Right cardiac atrium (tissue), 5 donors: Measurements from ENCODE around the gene DDI2. TPM values are rescaled to one million over a fixed set of nuclear protein-coding genes. Genes with fewer than 3 reads are reported as not detected.

ENCODE experiments used
- ATAC-seq, 2 donors: fragments of 200-7000 bp; cut with Tn5 transposase; one replicate each; pipeline versions ENCODE4 v1.8.0 to v1.9.1; 2020; ENCODE audit warnings: moderate library complexity in 2 of 2, mild to moderate bottlenecking in 1 of 2
- DNase-seq, 3 donors: peaks; one replicate each; pipeline ENCODE4 v3.0.0-alpha.2; 2020
- H3K27ac ChIP-seq: one replicate; pipeline ENCODE4 v1.5.1; 2013; ENCODE audit warnings: mild to moderate bottlenecking, low read length, control low read depth, moderate library complexity
- H3K27me3 ChIP-seq: one replicate; pipeline ENCODE4 v1.6.1; 2013; ENCODE audit not compliant: control insufficient read depth, insufficient read depth
- H3K4me1 ChIP-seq: one replicate; pipeline ENCODE4 v1.6.1; 2013; ENCODE audit warnings: low read length; ENCODE audit not compliant: control insufficient read depth, insufficient read depth
- H3K4me3 ChIP-seq: one replicate; pipeline ENCODE4 v1.5.1; 2013; ENCODE audit warnings: low read length, control low read depth
- H3K9me3 ChIP-seq: one replicate; pipeline ENCODE4 v1.6.1; 2013; ENCODE audit warnings: low read length; ENCODE audit not compliant: control insufficient read depth
- WGBS: extraction: QIAGEN DNeasy Blood & Tissue Kit; methylation state at CpG from one replicate; pipeline ENCODE4 v1.1.7; 2013; 5-methylcytosine and 5-hydroxymethylcytosine counted together
- intact Hi-C, 4 donors: fragments of 100-400 bp; cut with DNase I; formaldehyde crosslinking; loops; one replicate each; pipeline versions ENCODE4 v1.11.0 to v1.14.0; 2022 to 2023
- polyA plus RNA-seq: library from polyadenylated mRNA; stranded (reverse); fragments of 200-250 nt; gene quantifications from one replicate; pipeline ENCODE4 v1.2.3, GENCODE V29; 2013
- total RNA-seq, 4 donors: library from RNA; stranded (reverse); fragmentation: NEBNext Ultra II Directional; extraction: Animal tissue kit (Norgen Biotek cat#: 25700); gene quantifications; one replicate each; pipeline ENCODE4 v1.2.1, GENCODE V29; 2021
- donor health status: healthy with polysubstance abuse.
- donor health status: DM: no; HTN: yes; CAD: no.
- donor health status: DM: no; HTN: no; CAD: no.
- donor health status: DM: no; HTN: yes; CAD: no; lungs with severe emphysema.
- donor health status: DM: yes; HTN: yes; CAD: no.

DDI2 gene
- total and polyA plus RNA-seq, 5 donors: 9.8 to 27.0 (median 24.0) TPM

DNA sequence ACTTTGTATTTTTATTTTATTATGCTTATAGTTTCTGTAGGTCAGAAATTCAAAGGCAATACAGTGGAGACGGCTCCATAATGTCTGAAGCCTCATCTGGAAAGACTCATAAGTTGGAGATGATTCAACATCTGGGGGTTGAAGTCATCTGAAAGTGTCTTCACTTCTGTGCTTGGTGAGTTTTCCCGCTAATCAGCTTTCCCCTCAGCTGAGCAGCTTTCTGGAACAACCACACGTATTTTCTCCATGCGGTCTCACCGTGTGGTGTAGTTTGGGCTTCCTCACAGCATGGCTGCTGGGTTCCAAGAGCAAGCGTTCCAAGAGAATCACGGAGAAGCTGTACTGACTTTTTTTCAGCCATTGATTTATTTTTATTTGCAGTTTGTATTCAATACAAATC lies 7.6 kb upstream of the DDI2 start:
- ATAC-seq (no peak), DNase-seq (no peak)
- Histone ChIP-seq H3K27me3 (no peaks in the 10 kb centered on the region), H3K4me3 (no peak overlapping the region), H3K9me3 (no peaks in the 10 kb centered on the region), H3K4me1 (no peaks in the 10 kb centered on the region), H3K27ac (no peak overlapping the region)
- WGBS: 82% methylated on average over 7 of the region's 7 CpGs
- intact Hi-C loops: loop anchor here in 1 of 4 donors (10.0 kb wide), 1 partner anchor 125 kb away; the partner anchor contains the start of gene SLC25A34

DNA sequence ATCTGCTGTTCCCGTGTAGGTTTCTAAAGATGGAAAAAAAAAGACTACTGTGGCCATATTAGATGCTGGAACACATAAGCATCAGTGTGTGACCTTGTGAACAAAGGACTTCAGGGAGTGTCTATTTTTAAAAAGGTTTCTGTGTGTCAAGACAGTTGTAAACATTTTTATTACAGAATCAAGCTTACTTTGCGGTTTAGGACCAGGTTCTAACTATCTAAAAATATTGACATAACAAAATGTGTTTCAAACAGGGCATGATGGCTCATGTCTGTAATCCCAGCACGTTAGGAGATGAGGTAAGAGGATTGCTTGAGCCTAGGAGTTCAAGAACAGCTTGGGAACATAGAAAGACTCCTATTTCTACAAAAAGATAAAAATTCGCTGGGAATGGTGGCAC lies 7.1 kb upstream of the DDI2 start:
- ATAC-seq (no peak), DNase-seq (no peak)
- Histone ChIP-seq H3K4me1 (no peaks in the 10 kb centered on the region), H3K27ac (no peak overlapping the region), H3K9me3 (no peaks in the 10 kb centered on the region), H3K27me3 (no peaks in the 10 kb centered on the region), H3K4me3 (no peak overlapping the region)
- intact Hi-C loops: no loop called here
- WGBS: 66% methylated on average over 4 of the region's 4 CpGs

DNA sequence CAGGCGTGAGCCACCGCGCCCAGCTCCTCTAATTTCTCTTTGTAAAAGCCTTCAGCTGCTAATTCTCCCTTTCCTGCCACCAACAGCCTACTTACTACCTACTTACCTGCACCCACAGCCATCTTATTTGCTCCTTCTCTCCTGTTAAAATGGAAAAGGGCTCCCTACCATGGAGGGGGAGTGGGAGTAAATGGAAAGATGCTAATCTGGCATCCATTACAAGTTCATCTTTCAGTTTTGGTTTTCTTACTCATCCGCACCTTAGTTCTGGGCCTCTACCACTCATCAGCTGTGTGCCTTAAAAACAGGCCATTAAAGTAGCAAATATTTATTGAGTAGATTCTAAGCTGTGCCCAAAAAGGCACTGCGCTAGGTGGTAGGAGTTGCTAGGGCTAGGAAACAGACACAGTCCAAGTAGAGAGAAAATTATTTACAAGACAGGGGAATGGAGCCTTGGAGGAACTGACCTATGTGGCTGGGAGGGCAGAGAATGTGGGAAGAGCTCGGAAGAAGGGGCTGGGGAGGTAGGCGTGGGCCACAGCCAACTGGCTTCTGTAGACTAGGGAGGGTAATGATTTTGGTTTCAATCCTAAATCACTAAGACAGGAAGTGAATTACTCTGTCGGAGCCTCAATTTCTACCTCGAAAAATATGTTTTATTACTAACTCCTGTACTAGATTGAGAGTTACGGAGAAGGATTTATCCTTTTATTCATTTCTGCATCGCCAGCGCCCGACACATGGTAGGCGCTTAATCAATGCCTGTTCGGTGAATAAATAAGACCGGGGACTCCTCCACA lies 685 bp upstream of the DDI2 start:
- DNase-seq: peak in 2 of 3 donors; percentile 64 to 69

DNA sequence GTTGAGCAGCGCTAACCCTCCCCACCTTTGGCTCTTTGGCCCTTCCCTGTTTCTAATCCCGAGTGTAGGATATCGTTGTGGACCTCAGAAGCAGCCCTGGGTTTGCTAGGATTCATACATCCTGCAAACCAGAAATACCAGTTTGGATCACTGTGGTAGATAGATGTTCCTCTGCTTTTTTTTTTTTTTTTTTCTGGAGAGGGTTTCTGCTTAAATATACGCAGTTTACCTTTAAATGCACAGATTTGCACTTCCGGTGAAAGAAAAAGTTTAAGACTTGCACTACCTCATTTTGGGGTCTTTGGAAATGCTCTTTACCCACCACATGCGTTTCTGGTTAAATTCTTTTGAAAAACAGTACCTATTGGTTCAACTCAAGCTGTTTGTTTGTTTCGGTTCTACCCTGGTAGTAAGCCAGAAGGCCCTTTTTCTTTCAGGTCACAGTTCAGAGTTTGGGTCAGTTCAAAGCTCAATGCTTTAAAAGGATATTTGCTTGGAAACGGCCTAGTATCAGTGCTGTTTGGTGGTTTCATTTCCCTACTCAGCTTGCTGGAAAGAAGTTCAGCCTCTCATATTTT lies 908 bp downstream of the DDI2 start:
- peak overlapping the region; percentile 73 for H3K4me3 ChIP-seq
- H3K27ac ChIP-seq: peak overlapping the region; percentile 90
- no peaks in the 10 kb centered on the region for H3K9me3 ChIP-seq
- DNase-seq (no peak), ATAC-seq (no peak)
- peaks cover 2% of the 10 kb centered on the region for H3K4me1 ChIP-seq
- H3K27me3 ChIP-seq: no peaks in the 10 kb centered on the region
- WGBS: under 1% methylated on average over 8 of the region's 8 CpGs
- intact Hi-C loops: no loop called here

More for the DNA sequence above, 685 bp upstream of the DDI2 start:
- H3K4me3 ChIP-seq: peak overlapping the region; percentile 33
- peak; percentile 33 to 50 for ATAC-seq
- WGBS: 27% methylated on average over 16 of the region's 16 CpGs
- H3K9me3 ChIP-seq: no peaks in the 10 kb centered on the region
- peak overlapping the region; percentile 66 for H3K27ac ChIP-seq
- intact Hi-C loops: no loop called here
- no peaks in the 10 kb centered on the region for H3K27me3 ChIP-seq
- no peaks in the 10 kb centered on the region for H3K4me1 ChIP-seq

DNA sequence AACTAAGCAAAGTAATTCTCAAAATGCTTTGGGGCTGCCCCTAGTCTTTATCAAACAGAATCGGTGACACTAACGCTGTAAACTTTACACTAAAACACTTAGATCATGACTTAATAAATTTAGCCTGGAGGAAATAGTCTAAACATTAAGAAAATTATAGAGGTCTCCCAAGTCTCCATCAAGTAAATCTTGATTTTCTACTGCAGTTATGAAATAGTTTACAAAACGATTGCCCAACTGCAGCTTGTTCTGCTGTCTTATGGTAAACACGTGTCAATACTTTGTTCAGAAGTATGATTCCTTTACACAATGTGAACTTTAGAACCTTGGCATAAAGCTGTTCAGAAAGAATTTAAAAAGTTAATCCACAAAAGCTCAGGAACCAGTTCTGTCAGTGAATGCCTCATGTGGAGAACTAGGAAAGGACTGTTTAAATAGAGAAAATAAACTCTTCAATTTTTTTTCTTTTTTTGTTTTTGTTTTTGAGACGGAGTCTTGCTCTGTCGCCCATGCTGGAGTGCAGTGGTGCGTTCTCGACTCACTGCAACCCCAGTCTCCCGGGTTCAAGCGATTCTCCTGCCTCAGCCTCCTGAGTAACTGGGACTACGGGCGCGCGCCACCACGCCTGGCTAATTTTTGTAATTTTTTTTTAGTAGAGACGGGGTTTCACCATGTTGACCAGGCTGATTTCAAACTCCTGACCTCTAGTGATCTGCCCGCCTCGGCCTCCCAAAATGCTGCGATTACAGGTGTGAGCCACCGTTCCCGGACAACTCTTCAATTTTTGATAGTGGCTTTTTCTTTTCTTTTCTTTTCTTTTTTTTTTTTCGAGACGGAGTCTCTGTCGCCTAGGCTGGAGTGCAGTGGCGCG lies 1.6 kb downstream of the DDI2 start:
- WGBS: 79% methylated on average over 26 of the region's 26 CpGs
- no peak for ATAC-seq

DNA sequence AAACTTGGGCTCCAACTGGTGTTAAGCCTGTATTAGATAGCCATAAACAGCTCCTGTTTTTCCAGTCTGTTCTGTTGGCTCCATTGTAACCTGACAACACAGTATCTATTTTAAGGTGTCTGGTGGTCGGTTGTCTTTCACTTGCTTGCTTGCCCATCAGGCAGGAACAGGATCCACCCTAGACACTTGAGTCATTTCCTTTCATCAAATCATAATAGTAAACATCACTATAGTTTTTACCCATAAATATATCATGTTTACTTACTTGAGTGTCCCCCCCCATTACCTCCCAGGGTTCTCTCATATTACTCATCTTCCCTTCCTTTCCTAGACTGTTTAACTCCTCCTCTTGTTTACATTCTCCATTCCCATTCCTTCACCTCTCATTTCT lies 2.9 kb downstream of the DDI2 start:
- Histone ChIP-seq H3K9me3 (no peaks in the 10 kb centered on the region), H3K4me3 (no peak overlapping the region), H3K27me3 (no peaks in the 10 kb centered on the region), H3K4me1 (peaks cover 2% of the 10 kb centered on the region), H3K27ac (peak overlapping the region; percentile 48)
- no peak for DNase-seq
- no peak for ATAC-seq
- 36% methylated on average over 1 of the region's 1 CpG for WGBS
- intact Hi-C loops: no loop called here

More for the DNA sequence above, 1.6 kb downstream of the DDI2 start:
- Histone ChIP-seq H3K27me3 (no peaks in the 10 kb centered on the region), H3K4me3 (peak overlapping the region; percentile 73), H3K4me1 (peaks cover 2% of the 10 kb centered on the region), H3K9me3 (no peaks in the 10 kb centered on the region), H3K27ac (peak overlapping the region; percentile 66)
- intact Hi-C loops: no loop called here
- no peak for DNase-seq

DNA sequence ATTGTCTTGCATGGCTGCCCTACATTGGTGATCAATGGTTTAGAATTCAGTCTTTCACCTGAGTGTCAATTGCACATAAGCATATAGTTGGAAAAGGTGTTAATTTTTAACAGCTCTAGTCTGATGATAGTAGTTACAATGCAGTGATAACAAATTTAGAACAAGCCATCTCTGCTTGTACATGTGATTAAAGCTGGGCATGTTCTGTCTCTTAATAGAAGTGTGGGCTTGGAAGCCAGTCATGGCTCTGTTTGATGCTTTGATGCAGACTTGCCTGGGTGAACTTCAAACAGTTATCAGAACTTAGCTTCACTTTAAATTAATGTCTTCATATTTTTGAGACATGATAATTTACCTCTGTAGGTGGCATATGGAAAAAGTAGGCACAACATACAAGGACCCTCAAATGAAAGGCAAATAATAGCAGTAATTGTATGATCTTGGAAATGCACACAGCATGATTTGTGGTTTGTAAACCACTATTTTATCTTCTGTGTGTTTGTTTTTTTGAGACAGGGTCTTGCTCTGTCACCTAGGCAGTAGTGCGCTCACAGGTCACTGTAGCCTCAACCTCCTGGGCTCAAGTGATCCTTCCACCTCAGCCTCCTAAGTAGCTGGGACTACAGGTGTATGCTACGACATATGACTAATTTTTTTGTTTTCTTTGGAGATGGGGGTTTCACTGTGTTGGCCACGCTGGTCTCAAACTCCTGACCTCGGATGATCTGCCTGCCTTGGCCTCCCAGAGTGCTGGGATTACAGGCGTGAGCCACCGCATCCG lies 3.8 kb downstream of the DDI2 start:
- intact Hi-C loops: no loop called here
- H3K27ac ChIP-seq: peak overlapping the region; percentile 60
- no peak for DNase-seq
- H3K9me3 ChIP-seq: no peaks in the 10 kb centered on the region
- H3K4me3 ChIP-seq: no peak overlapping the region
- H3K4me1 ChIP-seq: peaks cover 2% of the 10 kb centered on the region
- H3K27me3 ChIP-seq: no peaks in the 10 kb centered on the region
- ATAC-seq: no peak
- 95% methylated on average over 7 of the region's 7 CpGs for WGBS

DNA sequence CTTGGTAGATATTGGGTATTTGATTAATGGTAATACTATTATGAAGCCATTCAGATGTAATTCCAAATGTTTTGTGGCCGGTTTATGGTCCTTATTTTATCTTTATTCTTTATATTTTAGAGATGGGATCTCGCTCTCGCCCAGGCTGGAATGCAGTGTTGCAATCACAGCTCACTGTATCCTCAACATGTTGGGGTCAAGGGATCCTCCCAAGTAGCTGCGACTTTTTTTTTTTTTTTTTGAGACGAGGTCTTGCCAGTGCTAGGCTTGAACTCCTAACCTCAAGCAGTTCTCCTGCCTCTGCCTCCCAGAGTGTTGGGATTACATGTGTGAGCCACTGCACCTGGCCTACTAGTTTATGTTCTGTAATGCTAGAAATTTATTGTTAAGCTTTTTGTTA lies 4.7 kb downstream of the DDI2 start:
- ATAC-seq (no peak), DNase-seq (no peak)
- no peaks in the 10 kb centered on the region for H3K9me3 ChIP-seq
- no peak overlapping the region for H3K4me3 ChIP-seq
- peaks cover 6% of the 10 kb centered on the region for H3K4me1 ChIP-seq
- no peak overlapping the region for H3K27ac ChIP-seq
- intact Hi-C loops: no loop called here
- H3K27me3 ChIP-seq: no peaks in the 10 kb centered on the region
- WGBS: 67% methylated on average over 5 of the region's 5 CpGs

DNA sequence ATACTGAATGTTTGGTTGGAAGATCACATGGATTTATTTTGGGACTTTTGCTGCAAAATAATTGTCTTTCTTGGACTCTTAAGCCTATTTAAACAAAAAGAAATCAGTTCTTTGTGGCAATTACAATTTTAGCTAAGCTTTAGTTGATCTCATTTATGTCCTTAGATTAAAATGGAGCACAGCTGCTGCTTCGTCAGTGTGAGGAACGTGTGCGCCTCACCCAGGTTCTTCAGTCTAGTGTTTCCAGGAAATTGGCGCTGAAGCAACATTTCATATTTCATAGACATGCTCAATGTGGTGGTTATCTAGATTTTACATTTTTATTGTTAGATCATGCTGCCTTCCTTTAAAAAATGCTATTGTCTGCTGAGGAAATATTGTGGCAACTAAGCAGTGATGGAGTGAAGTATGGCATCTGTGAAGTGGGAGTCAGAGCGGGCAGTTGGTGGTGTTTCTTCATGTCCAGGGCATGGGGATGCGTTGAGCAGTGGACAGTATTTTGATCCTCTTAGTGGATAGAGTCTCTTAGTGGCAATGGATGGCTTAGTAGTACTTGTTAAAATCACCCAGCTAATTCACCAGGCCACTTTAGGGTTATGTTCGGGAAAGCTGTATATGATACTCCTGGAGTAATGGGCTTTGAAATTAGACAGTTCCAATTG lies 5.6 kb downstream of the DDI2 start:
- intact Hi-C loops: no loop called here

DNA sequence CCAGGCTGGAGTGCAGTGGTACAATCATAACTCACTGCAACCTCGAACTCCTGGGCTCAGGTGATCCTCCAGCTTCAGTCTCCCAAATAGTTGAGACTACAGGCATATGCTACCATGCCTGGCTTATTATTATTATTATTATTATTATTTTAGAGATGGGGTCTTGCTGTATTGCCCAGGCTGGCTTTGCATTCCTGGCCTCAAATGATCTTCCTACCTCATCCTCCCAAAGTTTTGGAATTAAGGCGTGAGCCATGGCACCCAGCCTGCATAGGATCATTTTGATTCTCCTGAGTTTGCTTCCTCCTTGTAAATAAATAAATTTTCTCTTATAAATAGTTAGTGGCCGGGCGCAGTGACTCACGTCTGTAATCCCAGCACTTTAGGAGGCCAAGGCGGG lies 6.2 kb downstream of the DDI2 start:
- Histone ChIP-seq H3K4me1 (peaks cover 6% of the 10 kb centered on the region), H3K27ac (no peak overlapping the region), H3K4me3 (no peak overlapping the region), H3K9me3 (no peaks in the 10 kb centered on the region), H3K27me3 (no peaks in the 10 kb centered on the region)
- ATAC-seq (no peak), DNase-seq (no peak)
- 97% methylated on average over 6 of the region's 6 CpGs for WGBS
- intact Hi-C loops: no loop called here

More for the DNA sequence above, 5.6 kb downstream of the DDI2 start:
- 87% methylated on average over 7 of the region's 7 CpGs for WGBS
- DNase-seq (no peak), ATAC-seq (no peak)
- H3K27me3 ChIP-seq: no peaks in the 10 kb centered on the region
- H3K27ac ChIP-seq: no peak overlapping the region
- H3K4me3 ChIP-seq: no peak overlapping the region
- H3K9me3 ChIP-seq: no peaks in the 10 kb centered on the region
- H3K4me1 ChIP-seq: peaks cover 6% of the 10 kb centered on the region
